ENCODE results near the gene LMNTD1.

GRCh38 chr12:25526778-25527177, 26.3 kb downstream of the LMNTD1 start:
- TF ChIP-seq CTCF (IDR thresholded peaks at IDR 0.05) (no peak), EP300 (IDR thresholded peaks at IDR 0.05) (no peak), POLR2AphosphoS5 (IDR thresholded peaks at IDR 0.05) (no peak), POLR2A (IDR thresholded peaks at IDR 0.05) (no peak)

Measured in stomach (tissue), 4 donors.